Activated CD4-positive, alpha-beta T cell treated with anti-CD3 and anti-CD28 coated beads, Interleukin-2, amount 50 U/mL, for 4 hours (primary cell): ENCODE data around the gene CHRND.

Experiments used
- DNase-seq, 2 experiments: peaks; one replicate each; pipeline ENCODE4 v3.0.0-alpha.2; 2020

The CHRND gene

DNA sequence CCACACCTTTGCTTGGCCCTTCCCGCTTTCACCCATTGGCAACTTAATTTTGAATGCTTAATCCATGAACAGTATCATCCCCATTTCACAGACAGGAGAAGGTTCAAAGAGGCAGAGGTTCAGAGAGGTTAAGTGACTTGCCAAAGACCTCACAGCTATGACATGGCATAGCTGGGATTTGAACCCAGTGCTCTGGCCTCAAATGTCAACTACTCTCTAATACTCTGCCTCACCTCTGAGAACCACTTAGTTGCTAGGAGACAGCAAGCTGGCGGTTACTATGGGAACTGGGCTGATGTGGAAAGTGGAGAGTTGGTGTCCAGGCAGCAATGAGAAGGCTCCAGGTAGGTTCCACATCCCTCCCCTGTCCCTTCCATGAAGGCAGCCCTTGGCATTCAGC, 21.5 kb upstream of the CHRND start:
- no peak for DNase-seq

DNA sequence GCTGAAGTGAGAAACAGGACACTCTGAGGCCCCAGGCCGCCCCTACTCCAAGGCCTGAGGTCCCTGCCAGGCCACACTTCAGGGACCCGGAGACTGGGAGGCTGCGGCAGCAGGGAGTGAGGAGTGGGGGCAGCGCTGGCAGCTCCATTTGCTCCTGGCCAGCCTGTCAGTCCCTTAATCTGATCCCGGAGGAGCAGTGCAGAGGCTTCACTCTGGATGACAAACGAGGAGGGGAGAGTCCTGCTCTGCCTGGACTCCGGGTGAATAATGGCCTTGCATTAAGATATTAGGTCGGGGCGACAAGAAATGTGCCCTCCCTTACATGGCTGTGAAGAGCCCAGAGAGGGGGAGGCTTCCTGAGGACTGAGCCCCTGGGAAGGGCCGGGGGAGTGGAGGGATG, 20.1 kb upstream of the CHRND start:
- DNase-seq: no peak

DNA sequence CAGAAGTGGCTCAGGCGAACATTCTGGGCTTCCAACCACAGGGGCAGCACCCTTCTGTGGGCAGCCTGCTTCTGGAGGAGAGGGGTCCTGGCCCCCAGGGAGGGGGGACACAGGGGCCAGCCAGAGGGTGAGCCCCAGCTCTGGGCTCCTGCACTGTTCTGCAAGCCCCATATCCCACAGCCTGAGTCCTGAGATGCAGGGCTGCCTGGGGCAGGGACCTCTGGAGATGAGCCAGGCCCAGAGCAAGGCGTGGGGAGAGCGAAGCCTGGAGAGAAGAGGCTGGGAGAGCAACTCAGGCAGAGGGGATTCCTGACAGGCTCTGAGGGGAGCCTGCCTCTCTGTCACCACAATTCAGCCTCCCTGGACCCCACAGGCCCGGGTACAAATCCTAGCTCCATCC, 19.3 kb upstream of the CHRND start:
- no peak for DNase-seq

DNA sequence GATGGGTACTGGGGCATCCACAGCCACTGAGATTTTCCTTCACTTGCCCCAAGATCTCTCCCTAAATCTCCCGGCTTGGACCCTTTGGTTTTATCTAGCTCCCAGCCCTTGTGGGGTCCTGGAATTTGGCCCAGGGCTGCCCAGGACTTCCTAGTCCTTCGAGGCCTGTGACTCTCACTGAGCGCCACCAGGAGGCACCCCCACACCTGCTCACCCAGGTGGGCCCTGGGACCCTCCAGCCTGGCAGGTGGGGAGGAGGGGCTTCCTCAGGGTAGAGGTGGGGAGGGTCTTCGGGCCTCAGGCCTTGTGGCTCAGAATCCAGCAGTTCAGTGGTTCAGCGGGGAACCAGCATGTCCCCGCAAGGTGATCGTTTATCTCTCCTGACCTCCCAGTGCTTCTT, 17.7 kb upstream of the CHRND start:
- no peak for DNase-seq

DNA sequence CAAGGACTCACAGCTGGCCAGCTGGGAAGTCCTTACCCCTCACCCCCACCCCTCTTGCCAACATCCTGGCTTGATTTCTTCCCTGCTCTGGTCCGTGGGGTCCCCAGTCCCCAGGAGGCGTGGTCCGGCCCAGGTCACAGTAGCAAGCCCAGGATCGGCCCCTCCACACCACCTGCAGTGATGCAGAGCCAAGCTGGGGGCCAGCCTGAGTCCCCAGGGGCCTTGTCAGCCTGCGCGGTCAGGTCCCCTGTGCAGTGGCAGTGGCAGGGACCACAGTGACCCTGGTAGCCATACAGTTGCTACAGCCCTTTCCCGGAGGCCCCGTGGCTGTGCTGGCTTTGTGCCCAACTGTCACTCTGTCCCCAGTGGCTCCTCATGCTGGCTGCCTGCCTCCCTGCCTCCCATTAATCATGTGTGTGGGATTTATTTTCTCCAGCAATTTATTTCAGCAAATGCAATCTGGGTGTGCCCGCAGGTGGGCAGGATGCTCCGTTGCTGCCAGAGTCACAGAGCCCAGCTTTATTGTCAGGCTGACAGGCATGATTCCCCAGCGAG, 14.5 kb upstream of the CHRND start:
- no peak for DNase-seq

DNA sequence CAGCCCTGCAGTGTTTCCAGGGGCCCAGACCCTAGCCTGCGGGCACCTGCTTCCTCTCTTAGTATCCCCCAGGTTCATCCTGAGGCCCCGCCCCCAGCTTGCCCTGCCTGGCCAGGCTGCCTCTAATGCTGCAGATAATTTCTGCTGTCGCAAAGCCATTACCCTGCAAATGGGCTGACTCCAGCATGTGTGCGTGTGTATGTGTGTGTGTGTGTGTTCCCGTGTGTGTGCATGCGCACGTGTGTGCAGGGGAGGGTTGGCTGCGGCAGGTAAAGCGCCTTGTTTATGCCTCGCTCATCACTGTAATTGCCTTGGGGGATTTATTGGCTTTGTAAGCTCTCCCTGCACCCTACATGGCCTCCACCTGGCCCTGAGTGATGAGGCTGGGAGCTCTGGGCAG, 13.4 kb upstream of the CHRND start:
- DNase-seq: no peak

DNA sequence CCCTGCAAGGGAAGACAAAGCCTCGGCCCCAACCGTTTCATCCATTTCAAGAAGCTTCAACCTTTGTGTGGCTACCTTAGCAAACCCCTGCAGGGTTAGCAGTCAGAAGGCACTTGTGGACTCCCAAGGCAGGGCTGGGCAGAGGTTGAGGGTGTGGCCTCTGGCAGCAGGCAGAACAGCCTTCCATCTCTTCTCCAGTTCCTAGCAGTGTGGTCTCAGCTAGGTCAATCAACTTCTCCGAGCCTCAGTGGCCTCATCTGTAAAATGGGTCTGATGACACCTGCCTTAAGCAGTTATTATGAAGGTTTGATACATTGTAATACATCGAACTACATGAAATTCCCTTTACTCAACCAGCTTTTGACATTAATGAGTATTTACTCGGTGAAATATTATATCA, 12.6 kb upstream of the CHRND start:
- no peak for DNase-seq

DNA sequence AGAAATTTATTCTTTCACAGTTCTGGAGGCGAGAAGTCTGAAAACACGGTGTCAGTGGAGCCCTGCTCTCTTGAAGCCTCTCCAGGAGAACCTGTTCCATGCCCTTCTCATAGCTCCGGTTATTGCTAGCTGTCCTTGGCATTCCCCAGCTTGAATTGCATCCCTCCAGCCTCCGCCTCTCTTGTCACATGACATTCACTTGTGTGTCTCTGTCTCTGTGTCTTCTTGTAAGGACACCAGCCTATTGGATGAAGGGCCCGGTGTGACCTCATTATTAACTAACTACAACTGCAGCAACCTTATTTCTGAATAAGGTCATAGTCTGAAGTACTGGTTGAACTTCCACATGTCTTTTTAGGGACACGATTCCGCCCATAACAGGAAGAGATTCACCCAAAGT, 10.3 kb upstream of the CHRND start:
- no peak for DNase-seq

DNA sequence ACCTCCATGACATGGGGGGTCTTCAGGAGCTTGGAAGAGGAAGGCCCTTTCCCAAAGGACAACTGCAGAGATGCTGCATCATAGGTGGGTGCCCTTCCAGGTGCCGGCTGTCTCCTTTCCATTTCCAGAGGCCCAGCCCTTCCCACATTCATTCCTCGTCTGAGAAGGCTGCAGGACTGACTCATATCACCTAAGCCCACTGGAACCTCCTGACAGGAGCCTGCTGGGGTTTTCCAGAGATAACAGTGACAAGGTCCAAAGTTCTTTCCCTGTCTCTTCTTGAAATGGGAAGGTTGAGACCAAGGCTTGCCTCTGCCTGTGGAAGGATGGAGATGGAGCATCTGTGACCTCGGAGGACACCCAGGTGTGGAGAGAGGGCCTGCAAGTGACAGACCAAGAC, 9.4 kb upstream of the CHRND start:
- no peak for DNase-seq

DNA sequence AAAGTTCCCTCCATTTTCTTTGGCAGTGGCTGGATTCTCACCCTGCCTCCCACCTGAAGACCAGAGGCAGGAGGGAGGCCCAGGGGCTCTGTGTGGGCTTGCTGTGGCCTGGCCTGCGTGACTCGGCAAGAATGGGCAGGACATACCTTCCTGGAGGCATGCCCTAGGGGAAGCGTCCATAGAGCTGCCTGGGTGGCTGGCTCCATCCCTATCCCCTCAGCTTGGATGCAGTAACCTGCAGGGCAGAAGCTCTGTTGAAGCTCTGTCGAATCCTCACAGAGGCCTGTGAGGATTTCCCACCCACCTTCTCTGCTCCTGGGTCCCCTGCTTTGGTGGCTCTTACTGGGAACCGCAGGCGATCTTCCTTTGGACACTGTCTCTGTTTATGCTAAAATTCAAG, 7.1 kb upstream of the CHRND start:
- no peak for DNase-seq

DNA sequence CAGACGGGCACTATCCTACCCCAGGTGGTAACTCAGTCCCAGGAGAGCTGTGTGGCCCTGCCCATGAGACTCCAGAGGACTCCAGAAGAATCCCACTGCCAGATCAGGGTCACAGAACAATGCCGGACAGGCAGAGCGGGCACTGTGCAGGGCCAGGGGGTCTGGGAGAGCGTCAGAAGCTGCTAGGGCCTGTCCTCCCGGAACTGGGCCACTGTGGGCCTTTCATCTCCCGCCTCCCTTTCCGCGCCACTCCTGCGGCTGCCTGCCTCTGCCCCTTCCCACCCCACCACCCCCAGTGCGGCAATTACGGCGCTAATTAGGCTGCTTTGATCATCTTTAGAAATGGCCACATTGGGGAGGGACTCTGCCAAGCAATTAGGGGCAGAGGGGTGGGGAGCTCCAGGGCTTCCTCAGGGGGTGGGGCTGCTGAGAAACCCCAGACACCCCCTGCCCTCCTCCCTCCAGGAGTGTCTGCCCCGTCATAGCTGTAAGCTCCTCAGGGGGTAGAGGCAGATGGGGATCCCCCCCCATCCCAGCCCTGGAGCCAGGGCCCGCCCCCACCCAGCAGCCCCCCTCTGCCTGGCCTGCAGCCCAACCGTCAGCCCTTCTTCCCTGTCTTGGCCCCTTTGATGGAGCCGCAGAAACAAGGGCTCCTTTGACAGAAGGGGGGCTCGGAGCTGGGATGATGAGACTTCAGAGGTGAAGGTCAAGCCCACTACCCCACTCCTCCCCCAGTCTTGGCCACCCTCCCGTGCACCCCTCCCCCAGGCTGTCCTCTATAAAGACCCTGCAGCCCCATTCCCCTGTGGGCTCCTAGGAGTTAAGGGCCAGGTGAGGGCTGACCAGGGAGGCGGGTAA, 6.2 kb upstream of the CHRND start, which contains the start of gene PRSS56:
Gene PRSS56 (plus strand): TSS at position 808 of the 858 bp plus-strand sequence. CDS start 211 bp downstream, outside the sequence.
- no peak for DNase-seq

DNA sequence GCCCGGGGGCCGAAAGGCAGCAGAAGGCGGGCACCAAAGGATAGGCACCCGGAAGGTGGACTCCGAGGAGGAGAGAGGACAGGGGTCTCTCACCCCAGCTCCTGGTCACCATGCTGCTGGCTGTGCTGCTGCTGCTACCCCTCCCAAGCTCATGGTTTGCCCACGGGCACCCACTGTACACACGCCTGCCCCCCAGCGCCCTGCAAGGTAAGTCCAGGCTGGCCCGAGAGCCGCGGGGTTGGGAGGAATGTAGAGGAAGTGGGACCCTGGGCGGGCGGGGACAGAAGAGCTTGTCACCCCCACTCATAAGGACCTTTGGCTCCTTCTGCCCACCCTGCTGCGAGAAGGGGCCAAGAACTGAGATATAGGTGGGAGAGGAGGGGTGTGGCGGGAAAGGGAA, 5.5 kb upstream of the CHRND start:
- DNase-seq: no peak

DNA sequence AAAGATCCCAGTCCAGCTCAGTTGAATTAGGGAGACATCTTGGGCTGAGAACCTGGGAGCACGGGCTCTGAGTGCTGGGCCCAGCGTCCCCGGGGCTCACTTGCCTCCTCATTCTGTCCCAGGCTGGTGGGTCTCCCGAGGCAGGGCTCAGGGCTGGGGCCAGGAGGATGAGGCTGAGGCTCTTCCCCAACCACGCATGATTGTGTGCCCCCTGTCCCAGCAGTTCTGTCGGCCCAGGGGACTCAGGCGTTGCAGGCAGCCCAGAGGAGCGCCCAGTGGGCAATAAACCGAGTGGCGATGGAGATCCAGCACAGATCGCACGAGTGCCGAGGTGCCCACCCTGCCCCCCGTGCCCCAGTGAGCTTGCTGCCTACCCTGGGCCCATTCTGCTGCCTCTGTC, 4.9 kb upstream of the CHRND start:
- DNase-seq: no peak

DNA sequence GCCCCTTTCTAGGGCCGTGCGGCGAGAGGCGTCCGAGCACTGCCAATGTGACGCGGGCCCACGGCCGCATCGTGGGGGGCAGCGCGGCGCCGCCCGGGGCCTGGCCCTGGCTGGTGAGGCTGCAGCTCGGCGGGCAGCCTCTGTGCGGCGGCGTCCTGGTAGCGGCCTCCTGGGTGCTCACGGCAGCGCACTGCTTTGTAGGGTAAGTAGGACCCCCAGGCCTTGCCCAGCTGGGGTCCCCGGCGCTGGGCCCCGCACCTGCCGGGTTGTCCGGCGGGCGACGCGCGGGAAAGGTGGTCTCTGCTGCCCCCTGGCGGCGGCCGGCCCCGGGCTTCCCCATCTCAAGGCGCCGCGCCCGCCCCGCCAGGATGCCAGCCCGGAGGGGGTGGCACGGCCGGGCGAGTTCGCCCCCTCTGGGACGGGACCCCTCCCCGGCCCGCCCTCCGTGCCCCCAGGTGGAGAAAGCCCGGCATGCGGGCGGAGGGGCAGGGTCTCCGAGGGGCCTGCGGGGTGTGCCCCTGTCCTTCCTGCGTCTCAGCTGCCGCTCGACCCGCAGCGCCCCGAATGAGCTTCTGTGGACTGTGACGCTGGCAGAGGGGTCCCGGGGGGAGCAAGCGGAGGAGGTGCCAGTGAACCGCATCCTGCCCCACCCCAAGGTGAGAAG, 3.9 kb upstream of the CHRND start:
- peak; percentile 57 to 60 for DNase-seq

DNA sequence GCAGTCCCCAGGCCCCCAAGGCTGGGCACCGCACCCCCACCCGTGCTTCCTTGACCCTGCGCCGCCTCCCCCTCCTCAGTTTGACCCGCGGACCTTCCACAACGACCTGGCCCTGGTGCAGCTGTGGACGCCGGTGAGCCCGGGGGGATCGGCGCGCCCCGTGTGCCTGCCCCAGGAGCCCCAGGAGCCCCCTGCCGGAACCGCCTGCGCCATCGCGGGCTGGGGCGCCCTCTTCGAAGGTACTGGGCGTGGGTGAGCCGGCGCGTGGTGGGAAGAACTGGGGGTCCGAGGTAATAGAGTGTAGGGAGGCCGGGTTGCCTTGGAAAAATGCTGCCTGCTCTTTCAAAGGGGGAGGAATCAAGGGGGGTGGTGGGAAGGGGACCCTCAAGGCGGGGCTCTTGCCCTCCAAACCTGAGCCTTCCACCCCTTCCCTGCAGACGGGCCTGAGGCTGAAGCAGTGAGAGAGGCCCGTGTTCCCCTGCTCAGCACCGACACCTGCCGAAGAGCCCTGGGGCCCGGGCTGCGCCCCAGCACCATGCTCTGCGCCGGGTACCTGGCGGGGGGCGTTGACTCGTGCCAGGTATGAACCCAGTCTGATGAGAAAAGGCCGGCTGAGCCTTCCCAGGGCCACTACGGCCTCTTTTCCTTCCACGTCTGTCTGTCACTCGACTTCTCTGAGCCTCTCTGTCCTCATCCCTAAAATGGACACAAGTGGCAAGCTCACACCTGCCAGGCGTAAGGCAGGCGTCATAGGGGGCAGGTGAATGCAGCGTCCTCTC, 3.1 kb upstream of the CHRND start:
- DNase-seq: no peak

DNA sequence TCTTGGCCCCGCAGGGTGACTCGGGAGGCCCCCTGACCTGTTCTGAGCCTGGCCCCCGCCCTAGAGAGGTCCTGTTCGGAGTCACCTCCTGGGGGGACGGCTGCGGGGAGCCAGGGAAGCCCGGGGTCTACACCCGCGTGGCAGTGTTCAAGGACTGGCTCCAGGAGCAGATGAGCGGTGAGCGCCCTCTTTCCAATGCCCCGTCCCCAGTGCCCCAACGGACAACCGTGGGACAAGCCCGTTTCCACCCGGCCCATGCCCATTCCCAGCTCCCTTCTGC, 2.6 kb upstream of the CHRND start:
- DNase-seq: no peak

DNA sequence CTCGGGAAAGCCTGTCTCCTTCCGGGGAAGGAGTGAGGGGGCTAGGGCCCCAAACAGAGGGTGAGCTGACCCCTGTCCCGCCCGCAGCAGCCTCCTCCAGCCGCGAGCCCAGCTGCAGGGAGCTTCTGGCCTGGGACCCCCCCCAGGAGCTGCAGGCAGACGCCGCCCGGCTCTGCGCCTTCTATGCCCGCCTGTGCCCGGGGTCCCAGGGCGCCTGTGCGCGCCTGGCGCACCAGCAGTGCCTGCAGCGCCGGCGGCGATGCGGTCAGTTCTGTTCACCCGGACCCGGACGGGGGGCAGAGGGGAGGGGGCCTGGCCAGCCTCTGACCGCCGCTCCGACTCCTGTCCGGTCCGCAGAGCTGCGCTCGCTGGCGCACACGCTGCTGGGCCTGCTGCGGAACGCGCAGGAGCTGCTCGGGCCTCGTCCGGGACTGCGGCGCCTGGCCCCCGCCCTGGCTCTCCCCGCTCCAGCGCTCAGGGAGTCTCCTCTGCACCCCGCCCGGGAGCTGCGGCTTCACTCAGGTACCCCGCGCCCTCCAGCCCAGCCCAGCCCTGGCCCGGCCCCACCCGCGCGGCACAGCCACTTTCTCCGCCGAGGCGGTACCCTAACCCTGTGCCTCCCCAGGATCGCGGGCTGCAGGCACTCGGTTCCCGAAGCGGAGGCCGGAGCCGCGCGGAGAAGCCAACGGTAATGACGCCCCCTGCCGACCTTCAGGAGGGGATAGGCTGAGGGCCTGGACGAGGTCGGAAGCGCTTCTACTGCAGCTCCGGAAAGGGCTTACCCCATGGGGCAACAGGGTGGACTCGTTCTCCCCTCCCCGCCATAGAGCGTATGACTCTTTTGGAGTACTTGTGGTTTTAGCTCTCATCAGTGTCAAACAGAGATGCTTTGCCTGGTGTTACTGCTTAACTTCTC, 2.0 kb upstream of the CHRND start:
- no peak for DNase-seq

DNA sequence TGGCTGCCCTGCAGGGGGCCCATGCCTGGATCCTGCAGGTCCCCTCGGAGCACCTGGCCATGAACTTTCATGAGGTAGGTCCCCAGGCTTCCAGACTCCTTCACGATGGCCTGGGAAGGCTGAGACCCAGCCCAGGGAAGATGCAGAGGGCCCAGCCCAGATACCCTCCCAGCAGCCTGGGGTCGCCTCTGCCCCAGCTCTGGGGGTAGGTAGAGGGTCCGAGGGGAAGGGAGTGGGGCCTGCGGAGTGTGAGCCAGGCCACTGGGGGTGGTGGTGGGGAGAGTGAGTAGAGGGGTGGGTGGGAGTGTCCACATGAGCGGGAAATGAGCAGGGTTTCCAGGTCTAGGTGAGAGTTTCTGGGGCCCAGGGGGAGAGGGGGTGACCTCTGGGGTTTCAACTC, 1.2 kb upstream of the CHRND start:
- DNase-seq: no peak

DNA sequence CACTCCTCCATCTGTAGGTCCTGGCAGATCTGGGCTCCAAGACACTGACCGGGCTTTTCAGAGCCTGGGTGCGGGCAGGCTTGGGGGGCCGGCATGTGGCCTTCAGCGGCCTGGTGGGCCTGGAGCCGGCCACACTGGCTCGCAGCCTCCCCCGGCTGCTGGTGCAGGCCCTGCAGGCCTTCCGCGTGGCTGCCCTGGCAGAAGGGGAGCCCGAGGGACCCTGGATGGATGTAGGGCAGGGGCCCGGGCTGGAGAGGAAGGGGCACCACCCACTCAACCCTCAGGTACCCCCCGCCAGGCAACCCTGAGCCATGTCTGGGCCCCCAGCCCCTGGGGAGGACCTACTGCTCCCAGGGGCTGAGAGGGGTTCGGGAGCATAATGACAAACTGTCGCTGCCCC, 761 bp upstream of the CHRND start:
- DNase-seq: no peak

DNA sequence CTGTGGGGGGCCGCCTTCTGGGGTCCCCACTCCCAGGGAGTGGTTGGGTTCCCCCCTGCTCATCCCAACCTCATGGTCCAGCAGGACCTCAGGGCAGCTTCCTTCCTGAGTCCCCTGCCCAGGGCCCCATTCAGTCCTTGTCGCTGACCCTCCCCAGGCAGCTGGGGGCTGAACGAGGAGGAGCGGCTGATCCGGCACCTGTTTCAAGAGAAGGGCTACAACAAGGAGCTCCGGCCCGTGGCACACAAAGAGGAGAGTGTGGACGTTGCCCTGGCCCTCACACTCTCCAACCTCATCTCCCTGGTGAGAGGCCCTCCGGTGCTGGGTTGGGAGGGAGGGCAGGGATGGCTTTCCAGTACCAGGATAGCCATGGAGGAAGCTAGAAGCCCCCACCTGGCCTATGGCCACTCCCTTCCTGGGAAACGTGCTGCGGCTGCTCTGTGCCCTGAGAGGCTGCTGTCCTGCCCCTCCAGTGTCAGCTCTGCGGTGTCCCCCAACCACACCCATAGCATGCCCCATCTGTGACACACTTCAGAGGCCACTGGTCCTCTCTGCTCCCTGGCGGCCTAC, 497 bp downstream of the CHRND start:
- DNase-seq: no peak

DNA sequence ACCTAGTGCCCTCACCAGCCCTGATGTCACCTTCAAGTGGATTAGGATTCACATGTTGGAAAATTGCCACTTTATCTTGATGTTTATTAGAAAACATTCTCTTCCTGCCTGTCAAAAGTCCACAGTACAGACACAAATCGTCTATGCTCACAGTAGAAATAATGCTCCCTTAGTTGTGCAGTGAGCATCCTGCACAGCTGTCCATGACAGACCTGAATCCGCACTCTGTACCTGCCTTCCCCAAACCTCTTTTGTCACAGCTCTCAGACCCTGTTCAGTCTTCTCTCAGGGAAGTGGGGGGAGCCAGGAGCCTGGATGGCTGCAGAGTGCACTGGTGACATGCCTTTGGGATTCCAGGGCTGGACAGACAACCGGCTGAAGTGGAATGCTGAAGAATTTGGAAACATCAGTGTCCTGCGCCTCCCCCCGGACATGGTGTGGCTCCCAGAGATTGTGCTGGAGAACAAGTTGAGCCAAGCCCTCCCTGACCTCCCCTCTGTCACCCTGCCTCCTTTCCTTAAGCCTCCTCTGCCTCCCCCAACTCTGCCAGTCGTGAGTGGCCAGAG, 2.0 kb downstream of the CHRND start:
- no peak for DNase-seq
